ENCODE data around the gene LYL1. TPM values are rescaled to one million over a fixed set of nuclear protein-coding genes. Genes with fewer than 3 reads are reported as not detected.

LYL1 gene
- total RNA-seq, 2 donors from 2014 or later = 3.6 to 4.5 TPM

GRCh38 chr19:13116282-13117175 lies 13.9 kb upstream of the LYL1 start, which contains the start of gene TRMT1:
TSS of gene TRMT1 (minus strand) at chr19:13116740. CDS start at chr19:13116399, 341 bp downstream.
- Histone ChIP-seq H3K9me3 (no peaks in the 10 kb centered on the region), H3K4me3 (peak within 1 kb of the TSS; percentile 94), H3K27ac (peak within 1 kb of the TSS; percentile 75), H3K4me1 (peaks cover 16% of the 10 kb centered on the region), H3K36me3 (no peaks in the 10 kb centered on the region), H3K27me3 (no peaks in the 10 kb centered on the region), H3K9ac (ENCODE audit: low read depth in 2 of 2, low read length in 2 of 2) (peak within 1 kb of the TSS; percentile 69 to 75)
- DNase-seq = peak; percentile 97
- TF ChIP-seq CTCF (IDR thresholded peaks at IDR 0.05) = no peak
- intact Hi-C loops (cut with DNase I) = no loop called here

GRCh38 chr19:13115936-13116281 lies 13.3 kb upstream of the LYL1 start:
- Histone ChIP-seq H3K36me3 (no peaks in the 10 kb centered on the region), H3K4me3 (peak overlapping the region; percentile 94), H3K9me3 (no peaks in the 10 kb centered on the region), H3K9ac (ENCODE audit: low read depth in 2 of 2, low read length in 2 of 2) (peak overlapping the region; percentile 69 to 75), H3K27me3 (no peaks in the 10 kb centered on the region), H3K27ac (no peak overlapping the region), H3K4me1 (peaks cover 16% of the 10 kb centered on the region)
- intact Hi-C loops (cut with DNase I) = no loop called here
- TF ChIP-seq CTCF (IDR thresholded peaks at IDR 0.05) = no peak
- no peak for DNase-seq

GRCh38 chr19:13112555-13112954 lies 9.9 kb upstream of the LYL1 start:
- Histone ChIP-seq H3K4me3 (no peak overlapping the region), H3K9ac (ENCODE audit: low read depth in 2 of 2, low read length in 2 of 2) (no peak overlapping the region), H3K4me1 (peaks cover 9% of the 10 kb centered on the region), H3K27ac (no peak overlapping the region), H3K27me3 (no peaks in the 10 kb centered on the region), H3K36me3 (no peaks in the 10 kb centered on the region), H3K9me3 (no peaks in the 10 kb centered on the region)
- intact Hi-C loops (cut with DNase I) = no loop called here
- no peak for DNase-seq
- TF ChIP-seq CTCF (IDR thresholded peaks at IDR 0.05) = no peak

- H3K27me3 ChIP-seq = no peaks in the 10 kb centered on the region
- H3K27ac ChIP-seq = no peak overlapping the region
- intact Hi-C loops (cut with DNase I) = no loop called here
- no peak overlapping the region for H3K4me3 ChIP-seq
- H3K9me3 ChIP-seq = no peaks in the 10 kb centered on the region
- H3K4me1 ChIP-seq = no peaks in the 10 kb centered on the region
- no peak overlapping the region for H3K9ac ChIP-seq (ENCODE audit: low read depth in 2 of 2, low read length in 2 of 2)
- no peaks in the 10 kb centered on the region for H3K36me3 ChIP-seq
- DNase-seq = no peak
- TF ChIP-seq CTCF (IDR thresholded peaks at IDR 0.05) = no peak
Observed at GRCh38 chr19:13110099-13110610, 7.5 kb upstream of the LYL1 start.

- no peaks in the 10 kb centered on the region for H3K27me3 ChIP-seq
- intact Hi-C loops (cut with DNase I) = no loop called here
- H3K36me3 ChIP-seq = no peaks in the 10 kb centered on the region
- H3K27ac ChIP-seq = no peak overlapping the region
- no peak for DNase-seq
- no peak overlapping the region for H3K9ac ChIP-seq (ENCODE audit: low read depth in 2 of 2, low read length in 2 of 2)
- H3K4me3 ChIP-seq = no peak overlapping the region
- no peaks in the 10 kb centered on the region for H3K4me1 ChIP-seq
- no peaks in the 10 kb centered on the region for H3K9me3 ChIP-seq
- TF ChIP-seq CTCF (IDR thresholded peaks at IDR 0.05) = no peak
Observed at GRCh38 chr19:13109361-13110098, 6.9 kb upstream of the LYL1 start.
